ENCODE data around the gene SIGLEC1. TPM values are rescaled to one million over a fixed set of nuclear protein-coding genes. Genes with fewer than 3 reads are reported as not detected.

The SIGLEC1 gene
- total and polyA plus RNA-seq, 2 of the 8 experiments (the other 6 are each of a cell fraction or from before 2014, with no cell fraction given): 0.02 TPM; not detected in 1

DNA sequence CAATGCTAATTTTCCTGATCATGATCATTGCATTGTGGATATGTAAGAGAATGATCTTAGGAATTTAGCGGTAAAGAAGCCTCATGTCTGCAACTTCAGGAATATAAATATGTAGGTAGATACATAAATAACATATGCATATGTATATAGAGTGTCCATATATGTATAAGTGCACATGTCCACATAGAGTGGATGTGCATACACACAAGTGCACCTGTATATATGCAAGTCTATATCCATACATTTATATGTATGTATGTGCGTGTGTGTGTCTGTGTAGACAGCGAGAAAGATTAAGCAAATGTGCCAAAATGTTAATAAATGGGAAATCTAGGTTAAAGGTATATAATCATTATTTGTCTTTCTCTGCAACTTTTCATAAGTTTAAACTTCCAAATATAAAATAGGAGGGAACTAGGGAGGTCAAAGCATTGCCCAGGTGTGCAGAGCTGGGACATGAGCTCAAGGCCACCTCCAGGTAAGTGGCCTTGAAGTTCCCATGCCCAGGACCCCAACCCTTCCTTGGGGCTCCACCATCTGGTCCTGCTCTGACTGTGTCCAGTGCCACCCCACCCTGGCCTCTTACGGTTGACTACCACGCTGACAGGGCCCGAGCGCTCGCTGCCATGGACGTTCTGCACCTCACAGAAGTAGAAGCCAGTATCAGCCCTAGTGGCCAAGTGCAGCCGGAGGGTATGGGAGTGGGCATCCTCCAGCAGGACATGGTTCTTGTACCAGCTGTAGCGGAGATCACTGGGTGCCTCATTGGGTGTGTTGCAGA, 9.6 kb downstream of the SIGLEC1 start:
- Histone ChIP-seq H3K23me2 (ENCODE audit: low read depth, low read length) (no peaks in the 10 kb centered on the region), H3K56ac (replicated peaks; ENCODE audit: insufficient read length, low read depth, low read length) (no peak overlapping the region), H2AK5ac (ENCODE audit: low read depth, low read length) (no peak overlapping the region), H3K18ac (ENCODE audit: extremely low read depth, low read length) (no peak overlapping the region), H3K4ac (replicated peaks; ENCODE audit: insufficient read length, low read depth, low read length) (no peak overlapping the region), H3K9me3 (ENCODE audit: insufficient read depth in 2 of 2, low read depth in 1 of 2, low read length in 1 of 2) (no peaks in the 10 kb centered on the region), H3K27me3 (replicated peaks in 1 of 4; ENCODE audit: control insufficient read depth in 3 of 4, extremely low read depth in 1 of 4, insufficient read depth in 3 of 4, low read length in 3 of 4) (no peaks in the 10 kb centered on the region; a peak in 1 of 7 replicates), H3K79me1 (ENCODE audit: low read depth, low read length) (no peaks in the 10 kb centered on the region), H2AFZ (ENCODE audit: low read length) (no peak overlapping the region), H2BK15ac (ENCODE audit: low read length) (no peak overlapping the region), H3K23ac (ENCODE audit: insufficient read length) (no peak overlapping the region), H3K36me3 (ENCODE audit: control insufficient read depth in 2 of 4, insufficient read depth in 4 of 4, low read length in 3 of 4) (no peaks in the 10 kb centered on the region), H4K20me1 (replicated peaks in 1 of 2; ENCODE audit: control insufficient read depth in 1 of 2, insufficient read depth in 2 of 2, low read length in 2 of 2) (no peaks in the 10 kb centered on the region), H2BK120ac (replicated peaks; ENCODE audit: low read depth, low read length) (no peak overlapping the region), H2BK12ac (ENCODE audit: low read depth, low read length) (no peak overlapping the region), H3K9ac (replicated peaks in 1 of 4; ENCODE audit: extremely low read depth in 1 of 4, low read depth in 3 of 4, low read length in 3 of 4) (no peak overlapping the region), H3K4me2 (ENCODE audit: insufficient read depth in 1 of 2, low read depth in 2 of 2, low read length in 2 of 2) (no peak overlapping the region), H4K5ac (ENCODE audit: insufficient read length, low read depth, low read length) (no peak overlapping the region), H3K4me1 (replicated peaks in 1 of 4; ENCODE audit: control insufficient read depth in 3 of 4, insufficient read depth in 4 of 4, low read length in 3 of 4) (no peaks in the 10 kb centered on the region), H3K14ac (ENCODE audit: insufficient read length) (no peak overlapping the region), H3K27ac (ENCODE audit: low read depth, low read length) (no peak overlapping the region), H2BK5ac (ENCODE audit: low read depth, low read length) (no peak overlapping the region), H3K4me3 (ENCODE audit: extremely low read depth in 1 of 4, insufficient read depth in 2 of 4, low read depth in 3 of 4, low read length in 4 of 4) (no peak overlapping the region), H2BK20ac (ENCODE audit: low read length) (no peak overlapping the region), H4K91ac (replicated peaks; ENCODE audit: insufficient read length, low read length) (no peak overlapping the region), H4K8ac (ENCODE audit: extremely low read depth, insufficient read depth, low read length) (no peak overlapping the region), H3K79me2 (ENCODE audit: control insufficient read depth in 1 of 2, insufficient read depth in 2 of 2, low read length in 2 of 2) (no peaks in the 10 kb centered on the region)
- no peak for FAIRE-seq
- POLR2A ChIA-PET (ENCODE audit: partially characterized antibody): interaction anchor here (1.4 kb wide), 1 partner anchor 48 kb away, joined by 5 read pairs; no protein-coding TSS in a partner anchor
- 91% methylated on average over 11 of the region's 11 CpGs; no CpG with 5 or more reads in 1 of the 2 experiments for WGBS, 2 experiments (ENCODE audit: extremely low coverage in 1 of 2, insufficient coverage in 1 of 2, insufficient read length in 1 of 2, insufficient replicate concordance in 2 of 2, low coverage in 1 of 2, low lambda C conversion rate in 2 of 2, missing lambda C conversion rate in 1 of 2)
- no peak for DNase-seq (ENCODE audit: low read depth in 1 of 2, low spot score in 2 of 2)
- CTCF ChIA-PET (ENCODE audit: partially characterized antibody): interaction anchor here (42.0 to 45.1 kb wide), 2 partner anchors 2 to 16 kb away, joined by 1432 read pairs; partner anchors contain the start of genes ADAM33 and SIGLEC1
- TF ChIP-seq PHF8 (conservative IDR thresholded peaks at IDR 0.05; ENCODE audit: low read depth, low read length): no peak

Data from H1 (cell line).